AG10803 (cell line): ENCODE measurements around the gene CDH4.

Source experiments
- DNase-seq: peaks from one replicate; pipeline ENCODE4 v3.0.0; 2010; ENCODE audit warnings: low read depth
- H3K4me3 ChIP-seq: 2 replicates; pipeline ENCODE4 v1.5.1; 2011; ENCODE audit warnings: mild to moderate bottlenecking, low read length, control low read depth
- TF ChIP-seq, protein P1 (sequence below): conservative IDR thresholded peaks from 2 replicates; pipeline ENCODE4 v1.5.1; 2011; ENCODE audit warnings: mild to moderate bottlenecking, low read length, control low read depth, inconsistent platforms

CDH4 gene

DNA sequence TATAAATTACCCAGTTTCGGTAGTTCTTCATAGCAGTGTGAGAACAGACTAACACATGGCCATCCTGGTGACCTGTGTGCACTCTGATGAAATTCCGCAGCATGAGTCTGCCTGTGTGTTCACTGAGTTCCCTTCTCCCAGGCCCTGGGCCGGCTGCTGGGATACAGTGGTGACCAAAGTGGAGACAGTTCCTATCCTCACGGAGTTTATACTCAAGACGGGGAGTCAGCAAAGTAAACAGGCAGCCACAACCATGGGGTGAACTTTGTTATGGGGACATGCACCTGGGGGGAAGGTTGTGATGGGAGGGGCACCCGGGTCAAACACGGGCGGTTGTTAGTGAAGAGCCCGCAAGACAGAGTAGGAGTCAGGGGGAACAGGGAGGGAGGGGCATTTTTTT, 202.0 kb downstream of the CDH4 start:
- H3K4me3 ChIP-seq, result no peak overlapping the region
- TF ChIP-seq, protein P1, sequence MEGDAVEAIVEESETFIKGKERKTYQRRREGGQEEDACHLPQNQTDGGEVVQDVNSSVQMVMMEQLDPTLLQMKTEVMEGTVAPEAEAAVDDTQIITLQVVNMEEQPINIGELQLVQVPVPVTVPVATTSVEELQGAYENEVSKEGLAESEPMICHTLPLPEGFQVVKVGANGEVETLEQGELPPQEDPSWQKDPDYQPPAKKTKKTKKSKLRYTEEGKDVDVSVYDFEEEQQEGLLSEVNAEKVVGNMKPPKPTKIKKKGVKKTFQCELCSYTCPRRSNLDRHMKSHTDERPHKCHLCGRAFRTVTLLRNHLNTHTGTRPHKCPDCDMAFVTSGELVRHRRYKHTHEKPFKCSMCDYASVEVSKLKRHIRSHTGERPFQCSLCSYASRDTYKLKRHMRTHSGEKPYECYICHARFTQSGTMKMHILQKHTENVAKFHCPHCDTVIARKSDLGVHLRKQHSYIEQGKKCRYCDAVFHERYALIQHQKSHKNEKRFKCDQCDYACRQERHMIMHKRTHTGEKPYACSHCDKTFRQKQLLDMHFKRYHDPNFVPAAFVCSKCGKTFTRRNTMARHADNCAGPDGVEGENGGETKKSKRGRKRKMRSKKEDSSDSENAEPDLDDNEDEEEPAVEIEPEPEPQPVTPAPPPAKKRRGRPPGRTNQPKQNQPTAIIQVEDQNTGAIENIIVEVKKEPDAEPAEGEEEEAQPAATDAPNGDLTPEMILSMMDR, result no peak
- DNase-seq, result no peak

- DNase-seq, result no peak
- no peak overlapping the region for H3K4me3 ChIP-seq
- TF ChIP-seq, protein P1, result no peak
Measured at GRCh38 chr20:61455508-61456215, 203.6 kb downstream of the CDH4 start.

DNA sequence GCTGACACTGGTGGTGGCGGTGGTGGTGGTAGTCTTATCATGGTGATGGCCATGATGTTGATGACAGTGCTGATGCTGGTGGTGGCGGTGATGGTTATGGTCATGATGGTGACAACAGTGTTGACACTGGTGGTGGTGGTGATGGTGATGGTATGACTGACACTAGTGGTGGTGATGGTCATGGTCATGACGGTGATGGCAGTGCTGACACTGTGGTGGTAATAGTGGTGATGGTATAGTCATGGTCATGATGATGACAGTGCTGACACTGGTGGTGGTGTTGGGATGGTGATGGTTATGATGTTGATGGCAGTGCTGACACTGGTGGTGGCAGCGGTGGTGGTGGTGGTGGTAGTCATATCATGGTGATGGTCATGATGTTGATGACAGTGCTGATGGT, 205.7 kb downstream of the CDH4 start:
- TF ChIP-seq, protein P1, result no peak
- no peak for DNase-seq
- H3K4me3 ChIP-seq, result no peak overlapping the region

DNA sequence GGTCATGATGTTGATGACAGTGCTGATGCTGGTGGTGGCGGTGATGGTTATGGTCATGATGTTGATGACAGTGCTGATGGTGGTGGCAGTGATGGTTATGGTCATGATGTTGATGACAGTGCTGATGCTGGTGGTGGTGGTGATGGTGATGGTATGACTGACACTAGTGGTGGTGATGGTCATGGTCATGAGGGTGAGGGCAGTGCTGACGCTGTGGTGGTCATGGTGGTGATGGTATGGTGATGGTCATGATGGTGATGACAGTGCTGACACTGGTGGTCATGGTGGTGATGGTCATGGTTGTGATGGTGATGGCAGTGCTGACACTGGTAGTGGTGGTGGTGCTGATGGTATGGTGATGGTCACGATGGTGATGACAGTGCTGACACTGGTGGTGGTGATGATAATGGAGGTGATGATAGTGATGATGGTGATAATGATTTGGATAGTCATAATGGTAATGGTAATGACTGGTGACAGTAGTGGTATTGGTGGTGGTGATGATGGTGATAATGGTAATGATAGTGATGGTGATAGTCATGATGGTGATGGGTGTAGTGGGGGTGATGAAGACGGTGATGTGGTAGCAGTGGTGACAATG, 206.2 kb downstream of the CDH4 start:
- DNase-seq, result no peak
- H3K4me3 ChIP-seq, result no peak overlapping the region
- TF ChIP-seq, protein P1, result no peak

- no peak for DNase-seq
- TF ChIP-seq, protein P1, result no peak
- no peak overlapping the region for H3K4me3 ChIP-seq
Measured at GRCh38 chr20:61459266-61459665, 207.2 kb downstream of the CDH4 start.

GRCh38 chr20:61459705-61460104, 207.6 kb downstream of the CDH4 start:
- H3K4me3 ChIP-seq, result no peak overlapping the region
- no peak for DNase-seq
- TF ChIP-seq, protein P1, result no peak
